GM10266 (cell line): ENCODE results near the gene ATP1B1.

Source experiments
- DNase-seq: peaks from one replicate; pipeline ENCODE4 v3.0.0; 2012; ENCODE audit errors: extremely low spot score
- TF ChIP-seq, protein P1 (sequence below): IDR thresholded peaks from 2 replicates; pipeline ENCODE4 v1.5.1; 2012; ENCODE audit warnings: mild to moderate bottlenecking, low read depth; ENCODE audit not compliant: control insufficient read depth, insufficient read depth; ENCODE audit errors: missing control alignments

ATP1B1 gene

GRCh38 chr1:169132512-169133227 lies 26.2 kb downstream of the ATP1B1 start:
- TF ChIP-seq, protein P1, sequence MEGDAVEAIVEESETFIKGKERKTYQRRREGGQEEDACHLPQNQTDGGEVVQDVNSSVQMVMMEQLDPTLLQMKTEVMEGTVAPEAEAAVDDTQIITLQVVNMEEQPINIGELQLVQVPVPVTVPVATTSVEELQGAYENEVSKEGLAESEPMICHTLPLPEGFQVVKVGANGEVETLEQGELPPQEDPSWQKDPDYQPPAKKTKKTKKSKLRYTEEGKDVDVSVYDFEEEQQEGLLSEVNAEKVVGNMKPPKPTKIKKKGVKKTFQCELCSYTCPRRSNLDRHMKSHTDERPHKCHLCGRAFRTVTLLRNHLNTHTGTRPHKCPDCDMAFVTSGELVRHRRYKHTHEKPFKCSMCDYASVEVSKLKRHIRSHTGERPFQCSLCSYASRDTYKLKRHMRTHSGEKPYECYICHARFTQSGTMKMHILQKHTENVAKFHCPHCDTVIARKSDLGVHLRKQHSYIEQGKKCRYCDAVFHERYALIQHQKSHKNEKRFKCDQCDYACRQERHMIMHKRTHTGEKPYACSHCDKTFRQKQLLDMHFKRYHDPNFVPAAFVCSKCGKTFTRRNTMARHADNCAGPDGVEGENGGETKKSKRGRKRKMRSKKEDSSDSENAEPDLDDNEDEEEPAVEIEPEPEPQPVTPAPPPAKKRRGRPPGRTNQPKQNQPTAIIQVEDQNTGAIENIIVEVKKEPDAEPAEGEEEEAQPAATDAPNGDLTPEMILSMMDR: no peak
- no peak for DNase-seq

GRCh38 chr1:169133228-169133576 lies 26.7 kb downstream of the ATP1B1 start:
- TF ChIP-seq, protein P1: no peak
- DNase-seq: no peak

DNA sequence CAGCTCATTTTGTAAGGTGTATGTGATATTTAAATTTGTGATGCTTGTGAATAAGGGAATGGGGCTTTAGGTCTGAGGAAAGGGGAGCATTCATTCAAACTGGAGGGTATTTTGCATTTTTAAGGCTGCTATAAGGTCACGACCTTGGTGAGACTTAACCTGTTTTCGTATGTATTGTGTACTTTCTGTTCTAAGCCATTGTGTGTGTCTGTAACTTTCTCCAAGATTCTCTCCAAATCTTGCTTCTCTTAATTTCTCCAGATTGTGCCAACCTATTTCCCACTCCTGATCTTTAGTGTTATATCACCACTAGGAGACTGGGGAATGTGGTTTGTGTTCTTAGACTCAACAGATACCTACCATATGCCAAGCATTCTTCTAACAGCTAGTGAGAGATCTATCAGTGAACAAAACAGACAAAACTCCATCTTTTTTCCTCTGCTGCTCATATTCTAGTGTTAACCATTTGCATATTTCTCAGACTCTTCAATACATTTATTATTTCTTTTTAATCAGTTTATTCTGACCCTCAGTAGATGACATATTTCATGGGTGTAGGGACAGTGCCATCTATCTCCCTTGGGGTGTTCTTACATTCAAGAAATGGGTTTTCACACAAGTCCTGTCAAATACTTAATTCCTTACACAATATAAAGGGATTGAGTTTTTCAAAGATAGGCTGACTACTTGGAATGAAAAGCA lies 27.5 kb downstream of the ATP1B1 start:
- no peak for DNase-seq
- TF ChIP-seq, protein P1: peak; percentile 48

DNA sequence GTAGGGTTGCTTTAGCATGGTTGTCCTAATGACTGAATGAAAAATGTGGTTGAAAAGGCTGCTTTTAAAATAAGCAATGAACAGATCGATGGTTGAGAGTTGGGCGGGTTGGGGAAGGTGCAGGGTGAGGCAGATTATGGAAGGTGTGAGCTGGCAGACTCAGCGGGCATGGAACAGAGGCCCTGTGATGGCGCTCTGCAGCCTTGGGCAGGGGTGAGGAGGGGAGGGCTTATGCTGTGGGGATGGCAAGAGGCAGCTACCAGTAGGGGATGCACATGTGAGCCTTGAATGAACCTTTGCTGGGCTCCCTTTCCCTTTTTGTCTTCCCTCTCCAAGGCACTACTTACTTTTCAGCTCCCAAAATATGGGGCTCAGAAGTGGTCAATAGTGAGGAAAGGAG lies 30.9 kb downstream of the ATP1B1 start:
- no peak for DNase-seq
- TF ChIP-seq, protein P1: no peak

DNA sequence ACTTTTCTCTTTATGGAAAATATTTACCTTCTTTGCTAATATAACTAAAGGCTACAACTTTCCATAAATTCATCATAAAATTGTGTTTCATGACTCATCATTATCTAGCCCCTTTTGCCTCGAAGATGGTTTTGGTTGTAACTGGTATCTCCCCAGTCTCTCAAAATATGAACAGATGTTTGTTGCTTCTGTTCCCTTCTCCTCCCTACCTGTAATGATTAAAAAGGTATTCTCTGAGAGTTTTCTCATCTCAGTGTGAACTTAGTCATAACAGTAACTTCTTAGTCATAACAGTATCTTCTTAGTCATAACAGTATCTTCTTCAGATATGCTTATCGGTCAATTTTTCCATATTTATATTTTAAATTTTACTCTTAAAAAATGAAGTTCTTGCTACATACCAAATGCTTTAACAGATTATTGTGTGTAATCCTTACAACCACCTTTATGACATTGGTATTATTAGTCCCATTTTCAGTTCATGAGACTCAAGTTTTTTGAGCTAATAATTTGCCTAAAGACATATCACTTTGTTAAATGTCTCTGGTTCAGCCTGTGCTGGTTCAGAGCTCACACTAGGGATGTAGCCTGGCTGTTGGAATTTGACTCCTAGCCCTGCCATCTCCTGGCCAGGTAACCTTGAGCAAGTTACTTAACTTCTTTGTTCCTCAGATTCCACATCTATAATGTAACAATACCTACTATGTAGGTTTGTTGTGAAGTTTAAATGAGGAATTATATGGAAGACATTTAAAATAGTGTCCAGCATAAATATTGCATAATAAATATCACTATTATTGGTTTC lies 32.6 kb downstream of the ATP1B1 start:
- TF ChIP-seq, protein P1: no peak
- DNase-seq: peak; percentile 55

- no peak for DNase-seq
- TF ChIP-seq, protein P1: no peak
These were observed 34.9 kb downstream of the ATP1B1 start for GRCh38 chr1:169141356-169141755.
